Endothelial cell of umbilical vein (primary cell): Measurements from ENCODE around the gene PLD2. TPM values are rescaled to one million over a fixed set of nuclear protein-coding genes. Genes with fewer than 3 reads are reported as not detected.

ENCODE experiments used
- BruUV-seq: library from RNA; stranded (reverse); fragments of 400-500 nt; replicated peaks from 2 replicates; lab custom pipeline; 2021; lab: Mats Ljungman, UMichigan
- CTCF ChIA-PET: fragments of 300-600, 350-600 bp; sonication (Branson Sonifier 250); formaldehyde crosslinking; loops from one replicate; lab custom pipeline; 2021; ENCODE audit warnings: antibody characterized with exemption, inconsistent platforms; lab: Charles Lee
- POLR2A ChIA-PET: fragments of 300-600, 350-600 bp; sonication (Branson Sonifier 250); formaldehyde crosslinking; loops from one replicate; lab custom pipeline; 2021; ENCODE audit warnings: antibody characterized with exemption, inconsistent platforms; lab: Charles Lee
- DNase-seq: peaks from one replicate; pipeline ENCODE4 v3.0.0-alpha.2; 2011; ENCODE audit warnings: low read depth, low spot score
- FAIRE-seq: peaks from 2 replicates; lab custom pipeline; 2011; peaks lifted over from hg19 to GRCh38; lab: Jason Lieb, UNC
- H2AFZ ChIP-seq: 2 replicates; pipeline ENCODE4 v1.6.0; 2012; ENCODE audit warnings: low read depth, low read length, control low read depth, inconsistent platforms
- H3K27ac ChIP-seq: 2 replicates; pipeline ENCODE4 v1.5.1; 2011; ENCODE audit warnings: low read depth, mild to moderate bottlenecking, control low read depth, low read length, moderate library complexity; ENCODE audit not compliant: insufficient read depth
- H3K27me3 ChIP-seq, 2 experiments: 2 replicates each; pipeline versions ENCODE4 v1.6.0 to v1.6.1; 2011; ENCODE audit warnings: low read length in 2 of 2, mixed read lengths in 1 of 2; ENCODE audit not compliant: control insufficient read depth in 2 of 2, insufficient read depth in 2 of 2
- H3K36me3 ChIP-seq, 2 experiments: 2 replicates in 1 of 2; 3 replicates in 1 of 2; pipeline ENCODE4 v1.5.1; 2011; ENCODE audit warnings: low read length in 2 of 2, mild to moderate bottlenecking in 1 of 2, moderate library complexity in 1 of 2; ENCODE audit not compliant: control insufficient read depth in 2 of 2, insufficient read depth in 2 of 2; ENCODE audit errors: extremely low read depth in 1 of 2
- H3K4me1 ChIP-seq: 3 replicates; pipeline ENCODE4 v1.5.1; 2011; ENCODE audit warnings: mild to moderate bottlenecking, low read length; ENCODE audit not compliant: control insufficient read depth, insufficient read depth; ENCODE audit errors: extremely low read depth
- H3K4me2 ChIP-seq: 2 replicates; pipeline ENCODE4 v1.6.1; 2011; ENCODE audit warnings: low read length, control low read depth, mixed read lengths; ENCODE audit not compliant: insufficient read depth
- H3K4me3 ChIP-seq, 3 experiments: fragments of 200-600 bp in 1 of 3; sonication (generic), shearing (Covaris generic) in 1 of 3; replicated peaks in 1 of 3; 2 replicates each; pipeline ENCODE4 v1.5.1; 2011 to 2016; ENCODE audit warnings: control low read depth in 3 of 3, low read length in 3 of 3, mild to moderate bottlenecking in 2 of 3, inconsistent platforms in 1 of 3, low read depth in 1 of 3, moderate library complexity in 1 of 3; ENCODE audit not compliant: insufficient read depth in 1 of 3
- H3K79me2 ChIP-seq: 2 replicates; pipeline ENCODE4 v1.6.0; 2012; ENCODE audit warnings: low read length, inconsistent platforms; ENCODE audit not compliant: control insufficient read depth, insufficient read depth
- H3K9ac ChIP-seq: replicated peaks from 2 replicates; pipeline ENCODE3; 2011; ENCODE audit warnings: low read length, control low read depth; ENCODE audit not compliant: insufficient read depth; ENCODE audit errors: extremely low read depth
- H3K9me1 ChIP-seq: replicated peaks from 3 replicates; pipeline ENCODE4 v1.6.0; 2011; ENCODE audit warnings: mild to moderate bottlenecking, low read length; ENCODE audit not compliant: control insufficient read depth, insufficient read depth; ENCODE audit errors: extremely low read depth
- H3K9me3 ChIP-seq: replicated peaks from 2 replicates; pipeline ENCODE4 v1.5.1; 2012; ENCODE audit warnings: low read length, inconsistent platforms; ENCODE audit not compliant: control insufficient read depth, insufficient read depth
- H4K20me1 ChIP-seq: replicated peaks from 2 replicates; pipeline ENCODE3; 2011; ENCODE audit warnings: mild to moderate bottlenecking, low read length; ENCODE audit not compliant: control insufficient read depth, insufficient read depth; ENCODE audit errors: extremely low read depth
- EZH2 ChIP-seq: IDR thresholded peaks from 2 replicates; pipeline ENCODE4 v1.6.1; 2012; ENCODE audit warnings: borderline replicate concordance, low read depth, mild to moderate bottlenecking, moderate library complexity, low read length, inconsistent platforms; ENCODE audit not compliant: severe bottlenecking
- FOS ChIP-seq: IDR thresholded peaks from 2 replicates; pipeline ENCODE4 v1.6.1; 2011; ENCODE audit warnings: mild to moderate bottlenecking, low read length, moderate library complexity, borderline replicate concordance; ENCODE audit not compliant: insufficient read depth
- GATA2 ChIP-seq: IDR thresholded peaks from 2 replicates; pipeline ENCODE4 v1.7.0; 2011; ENCODE audit warnings: low read depth, mild to moderate bottlenecking, moderate library complexity, mixed read lengths, low read length; ENCODE audit not compliant: insufficient read length, insufficient read depth
- JUN ChIP-seq: IDR thresholded peaks from 2 replicates; pipeline ENCODE4 v1.6.1; 2011; ENCODE audit warnings: borderline replicate concordance, low read depth; ENCODE audit not compliant: insufficient read length, insufficient read depth
- MYC ChIP-seq: IDR thresholded peaks from one replicate; pipeline ENCODE4 v1.6.1; 2011; ENCODE audit warnings: mild to moderate bottlenecking, low read depth, low read length
- POLR2A ChIP-seq: IDR thresholded peaks from 2 replicates; pipeline ENCODE4 v1.6.1; 2012; ENCODE audit warnings: low read depth, mild to moderate bottlenecking, control low read depth, low read length
- POLR2AphosphoS5 ChIP-seq: IDR thresholded peaks from 2 replicates; pipeline ENCODE4 v1.6.1; 2012; ENCODE audit warnings: low read depth, mild to moderate bottlenecking, control low read depth, low read length, moderate library complexity; ENCODE audit not compliant: insufficient read depth
- dilution Hi-C: fragments of 300-500 bp; cut with MboI; formaldehyde crosslinking; loops from one replicate; pipeline ENCODE4 v1.15.0; 2019; ENCODE audit warnings: low sequenced_read_pairs; ENCODE audit not compliant: extremely low pct_ligation_motif_present
- intact Hi-C: fragments of 100-400 bp; cut with micrococcal nuclease; formaldehyde crosslinking; loops from one replicate; pipeline ENCODE4 v1.10.0; 2022
- polyA plus RNA-seq, 4 experiments: library from polyadenylated mRNA; depleted of rRNA in 3 of 4; stranded (reverse) in 3 of 4; unstranded in 1 of 4; fragments of >200 nt; gene quantifications; 2 replicates each; pipeline versions ENCODE4 v1.2.1 to v1.2.3, GENCODE V29; 2011 to 2012; ENCODE audit warnings: missing spikeins in 1 of 4
- total RNA-seq: library from RNA; stranded (reverse); gene quantifications from 2 replicates; pipeline ENCODE4 v1.2.3, GENCODE V29; 2021
- TF ChIP-seq, protein P1 (sequence below), 2 donors: IDR thresholded peaks; 1 replicate in 1 of 2; 2 replicates in 1 of 2; pipeline ENCODE4 v1.5.1; 2011; ENCODE audit warnings: low read length in 2 of 2, mild to moderate bottlenecking in 2 of 2, moderate library complexity in 2 of 2, control low read depth in 1 of 2, inconsistent platforms in 1 of 2, low read depth in 1 of 2; ENCODE audit not compliant: insufficient read depth in 1 of 2; ENCODE audit errors: extremely low read depth in 1 of 2
- TF ChIP-seq, protein P2 (sequence below): IDR thresholded peaks from 2 replicates; pipeline ENCODE4 v1.6.1; 2011; ENCODE audit not compliant: insufficient read depth, insufficient read length

The PLD2 gene
- total and polyA plus RNA-seq, 2 donors (not counting 3 experiments of a cell fraction or from before 2014, with no cell fraction given) = 52.3 to 54.7 TPM

DNA sequence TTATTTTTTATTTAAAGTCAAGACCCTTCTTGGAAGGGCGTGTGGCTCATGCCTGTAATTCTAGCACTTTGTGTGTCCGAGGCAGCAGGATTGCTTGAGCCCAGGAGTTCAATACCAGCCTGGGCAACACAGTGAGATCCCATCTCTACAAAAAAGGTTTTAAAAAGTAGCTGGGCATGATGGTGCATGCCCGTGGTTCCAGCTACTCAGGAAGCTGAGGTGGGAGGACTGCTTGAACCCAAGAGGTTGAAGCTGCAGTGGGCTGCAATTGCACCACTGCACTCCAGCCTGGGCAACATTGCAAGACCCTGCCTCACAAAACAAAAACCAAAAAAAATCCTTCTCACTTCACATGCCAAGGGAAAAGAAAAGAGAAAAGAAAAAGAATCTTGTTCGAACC lies 55.8 kb downstream of the PLD2 start:
- FAIRE-seq (no peak), DNase-seq (no peak)
- H3K4me3 ChIP-seq = no peak overlapping the region
- H3K9me3 ChIP-seq = no peaks in the 10 kb centered on the region
- no peaks in the 10 kb centered on the region for H3K27me3 ChIP-seq
- TF ChIP-seq EZH2 (no peak), FOS (no peak), GATA2 (no peak), POLR2AphosphoS5 (no peak), MYC (no peak), JUN (no peak), POLR2A (no peak)
- TF ChIP-seq, protein P1, sequence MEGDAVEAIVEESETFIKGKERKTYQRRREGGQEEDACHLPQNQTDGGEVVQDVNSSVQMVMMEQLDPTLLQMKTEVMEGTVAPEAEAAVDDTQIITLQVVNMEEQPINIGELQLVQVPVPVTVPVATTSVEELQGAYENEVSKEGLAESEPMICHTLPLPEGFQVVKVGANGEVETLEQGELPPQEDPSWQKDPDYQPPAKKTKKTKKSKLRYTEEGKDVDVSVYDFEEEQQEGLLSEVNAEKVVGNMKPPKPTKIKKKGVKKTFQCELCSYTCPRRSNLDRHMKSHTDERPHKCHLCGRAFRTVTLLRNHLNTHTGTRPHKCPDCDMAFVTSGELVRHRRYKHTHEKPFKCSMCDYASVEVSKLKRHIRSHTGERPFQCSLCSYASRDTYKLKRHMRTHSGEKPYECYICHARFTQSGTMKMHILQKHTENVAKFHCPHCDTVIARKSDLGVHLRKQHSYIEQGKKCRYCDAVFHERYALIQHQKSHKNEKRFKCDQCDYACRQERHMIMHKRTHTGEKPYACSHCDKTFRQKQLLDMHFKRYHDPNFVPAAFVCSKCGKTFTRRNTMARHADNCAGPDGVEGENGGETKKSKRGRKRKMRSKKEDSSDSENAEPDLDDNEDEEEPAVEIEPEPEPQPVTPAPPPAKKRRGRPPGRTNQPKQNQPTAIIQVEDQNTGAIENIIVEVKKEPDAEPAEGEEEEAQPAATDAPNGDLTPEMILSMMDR (IDR thresholded peaks at IDR 0.05; ENCODE audit: extremely low read depth in 1 of 2, insufficient read depth in 1 of 2, low read depth in 1 of 2, low read length in 2 of 2) = no peak
- TF ChIP-seq, protein P2, sequence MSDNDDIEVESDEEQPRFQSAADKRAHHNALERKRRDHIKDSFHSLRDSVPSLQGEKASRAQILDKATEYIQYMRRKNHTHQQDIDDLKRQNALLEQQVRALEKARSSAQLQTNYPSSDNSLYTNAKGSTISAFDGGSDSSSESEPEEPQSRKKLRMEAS = no peak
- peaks cover 27% of the 10 kb centered on the region for H3K79me2 ChIP-seq
- no peak overlapping the region for H2AFZ ChIP-seq
- H3K9me1 ChIP-seq = no peaks in the 10 kb centered on the region
- no peaks in the 10 kb centered on the region for H4K20me1 ChIP-seq
- ChIA-PET CTCF (interaction anchor here (0.8 to 2.1 kb wide), 3 partner anchors 19 to 76 kb away, joined by 3 to 4 read pairs (median 3); no protein-coding TSS in a partner anchor), POLR2A (interaction anchor here (0.6 kb wide), 1 partner anchor 8 kb away, joined by 3 read pairs; no protein-coding TSS in a partner anchor)
- BruUV-seq = no TSS peak
- H3K9ac ChIP-seq = no peak overlapping the region
- intact Hi-C loops = no loop called here
- dilution Hi-C loops = no loop called here
- peaks cover 0 to 2% of the 10 kb centered on the region in 2 experiments for H3K36me3 ChIP-seq
- H3K4me2 ChIP-seq = no peak overlapping the region
- H3K4me1 ChIP-seq = peaks cover 28% of the 10 kb centered on the region
- H3K27ac ChIP-seq = no peak overlapping the region
